Ovary (tissue), 9 donors: ENCODE results near the gene PDE3B. TPM values are rescaled to one million over a fixed set of nuclear protein-coding genes. Genes with fewer than 3 reads are reported as not detected.
"Not testable (repeated sequence)": the region's sequence is repeated elsewhere in the genome, so short reads cannot be mapped to it uniquely, and the experiment has no call there.

Source experiments
- DNase-seq, 5 donors: peaks; one replicate each; pipeline ENCODE4 v3.0.0-alpha.2; 2019 to 2020
- H3K27ac ChIP-seq, 2 donors: fragments of 200-600 bp; one replicate each; pipeline versions ENCODE4 v1.5.1 to v1.8.0; 2019 to 2022
- H3K27me3 ChIP-seq: fragments of 200-600 bp; one replicate; pipeline ENCODE4 v1.8.0; 2022
- H3K36me3 ChIP-seq: fragments of 200-600 bp; sonication (generic); one replicate; pipeline ENCODE4 v1.5.1; 2019
- H3K4me1 ChIP-seq: one replicate; pipeline ENCODE4 v1.8.1; 2013; ENCODE audit warnings: mild to moderate bottlenecking, moderate library complexity; ENCODE audit not compliant: insufficient read depth
- H3K4me3 ChIP-seq: fragments of 200-600 bp; sonication (generic); one replicate; pipeline ENCODE4 v1.5.1; 2017
- H3K9me3 ChIP-seq, 2 donors: fragments of 200-600 bp in 1 of 2; sonication (generic) in 1 of 2; one replicate each; pipeline versions ENCODE4 v1.5.1 to v1.8.1; 2013 to 2019; ENCODE audit warnings: mild to moderate bottlenecking in 1 of 2, moderate library complexity in 1 of 2
- CTCF ChIP-seq, 3 donors: fragments of 450-650 bp in 2 of 3; fragments of 200-600 bp in 1 of 3; IDR thresholded peaks; one replicate each; pipeline versions ENCODE4 v1.5.1 to v1.8.0; 2016 to 2022; ENCODE audit warnings: antibody characterized with exemption in 3 of 3, mild to moderate bottlenecking in 1 of 3
- EP300 ChIP-seq: sonication (generic); formaldehyde crosslinking; IDR thresholded peaks from one replicate; pipeline ENCODE4 v1.6.1; 2017; ENCODE audit warnings: antibody characterized with exemption
- POLR2A ChIP-seq: fragments of 450-650 bp; IDR thresholded peaks from one replicate; pipeline ENCODE4 v1.6.1; 2017; ENCODE audit warnings: antibody characterized with exemption, mild to moderate bottlenecking, moderate library complexity
- WGBS, 3 donors: extraction: QIAGEN DNeasy Blood & Tissue Kit in 1 of 3; methylation state at CpG; one replicate each; pipeline versions ENCODE4 v1.1.5 to v1.1.7; 2013 to 2017; 5-methylcytosine and 5-hydroxymethylcytosine counted together
- intact Hi-C, 4 donors: fragments of 100-400 bp; cut with DNase I; formaldehyde crosslinking; loops; one replicate each; pipeline versions ENCODE4 v1.11.0 to v1.15.1; 2022 to 2023
- polyA plus RNA-seq, 2 donors: library from polyadenylated mRNA; stranded (reverse); fragments of 200-250 nt in 1 of 2; fragments of 350-450 nt in 1 of 2; fragmentation: Illumina TruSeq in 1 of 2; extraction: RNeasy Lipid Tissue Mini Kit (QIAGEN cat#74804) in 1 of 2; gene quantifications; one replicate each; pipeline ENCODE4 v1.2.3, GENCODE V29; 2013 to 2014
- total RNA-seq, 7 donors: library from RNA; depleted of rRNA in 2 of 7; stranded (reverse); fragments of >200 nt in 2 of 7; fragmentation: NEBNext Ultra II Directional in 3 of 7; extraction: Animal tissue kit (Norgen Biotek cat#: 25700) in 3 of 7; gene quantifications; one replicate each; pipeline versions ENCODE4 v1.1.0 to v1.2.4, GENCODE V29; 2016 to 2023
- donor health status: DM: no; HTN: no; CAD: no; lungs with moderate emphysema.
- donor health status: DM: no; HTN: no; CAD: no.
- donor health status: Bipolar disorder and iron deficiency.
- donor health status: DM: yes; HTN: yes; CAD: no.
- donor health status: DM: no; HTN: no; CAD: no.
- donor health status: DM: yes; HTN: yes; CAD: no.

Gene PDE3B
- total and polyA plus RNA-seq, 9 donors = 0.13 to 5.9 (median 1.2) TPM

DNA sequence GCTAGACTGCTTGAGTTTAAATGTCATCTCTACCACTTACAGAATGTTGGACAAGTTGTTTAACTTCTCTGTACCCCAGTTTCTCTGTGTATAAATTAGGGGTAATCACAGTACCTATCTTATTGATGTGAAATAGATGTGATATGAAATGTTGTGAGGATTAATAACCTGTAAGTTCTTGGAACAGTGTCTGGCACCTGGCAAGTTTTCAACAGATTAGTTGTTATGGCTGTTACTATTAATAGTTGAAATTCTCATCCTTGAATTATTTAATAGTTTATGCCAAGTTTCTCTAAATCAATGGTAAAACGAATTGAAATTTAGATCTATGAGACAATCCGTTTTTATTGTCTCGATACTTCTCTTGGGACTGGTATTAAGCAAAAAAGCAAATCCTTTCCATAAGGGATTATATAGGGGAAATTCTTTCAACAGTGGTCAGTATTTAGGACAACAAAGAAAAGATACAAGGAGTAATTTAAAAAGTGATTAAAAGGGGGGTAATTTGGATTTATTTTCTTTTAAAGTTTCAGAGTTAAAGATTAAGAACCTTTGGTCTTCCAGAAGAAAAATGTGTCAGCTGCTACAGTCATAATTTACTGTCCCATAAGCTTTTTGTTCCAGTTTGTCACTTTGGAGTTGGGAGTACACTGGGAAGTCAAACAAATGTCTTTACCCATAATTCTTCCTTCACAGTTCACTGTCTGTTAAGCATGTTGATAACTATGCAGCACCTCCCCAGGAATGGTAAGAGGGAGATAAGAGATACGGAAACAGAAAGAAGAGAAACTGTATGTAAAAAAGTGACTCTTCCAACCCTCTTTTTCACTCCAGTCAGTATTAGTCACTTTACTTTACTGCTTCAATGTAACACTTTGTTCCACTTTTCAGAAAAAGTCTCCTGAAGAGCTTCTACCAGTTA, 13.2 kb downstream of the PDE3B start:
- Histone ChIP-seq H3K27me3 (no peaks in the 10 kb centered on the region), H3K36me3 (no peaks in the 10 kb centered on the region), H3K4me3 (no peak overlapping the region), H3K27ac (no peak overlapping the region), H3K9me3 (no peaks in the 10 kb centered on the region), H3K4me1 (no peaks in the 10 kb centered on the region)
- WGBS, 3 donors = 23 to 32% (median 30%) methylated on average over 4 of the region's 4 CpGs
- intact Hi-C loops = no loop called here
- no peak for TF ChIP-seq EP300
- TF ChIP-seq POLR2A = no peak
- no peak for TF ChIP-seq CTCF (IDR thresholded peaks at IDR 0.05)
- no peak for DNase-seq

DNA sequence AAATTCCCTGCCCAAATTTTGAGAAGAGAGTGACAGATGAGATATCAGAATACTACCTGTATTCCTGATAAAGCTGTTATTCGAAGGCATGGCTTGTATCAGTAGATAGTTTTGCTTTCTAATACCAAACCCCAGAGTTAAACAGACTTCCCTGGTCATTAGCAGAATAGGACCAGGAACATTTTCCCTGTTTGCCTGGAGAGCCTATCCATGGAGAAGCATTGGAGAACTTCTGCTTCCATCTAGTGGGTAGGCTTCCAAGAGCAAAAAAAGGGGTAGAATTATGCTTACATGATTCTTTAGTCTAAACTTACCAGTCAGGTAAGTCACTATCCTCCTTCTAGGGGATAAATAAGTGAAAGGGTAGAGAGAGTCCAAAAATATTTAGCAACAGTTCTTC, 14.2 kb downstream of the PDE3B start:
- intact Hi-C loops = no loop called here
- H3K36me3 ChIP-seq = no peaks in the 10 kb centered on the region
- 45 to 71% (median 61%) methylated on average over 1 of the region's 1 CpG for WGBS, 3 donors
- no peak overlapping the region for H3K4me3 ChIP-seq
- no peaks in the 10 kb centered on the region for H3K4me1 ChIP-seq
- no peak for TF ChIP-seq CTCF (IDR thresholded peaks at IDR 0.05)
- TF ChIP-seq EP300 = no peak
- TF ChIP-seq POLR2A = no peak
- H3K9me3 ChIP-seq = no peaks in the 10 kb centered on the region
- no peaks in the 10 kb centered on the region for H3K27me3 ChIP-seq
- H3K27ac ChIP-seq = no peak overlapping the region
- DNase-seq = no peak

DNA sequence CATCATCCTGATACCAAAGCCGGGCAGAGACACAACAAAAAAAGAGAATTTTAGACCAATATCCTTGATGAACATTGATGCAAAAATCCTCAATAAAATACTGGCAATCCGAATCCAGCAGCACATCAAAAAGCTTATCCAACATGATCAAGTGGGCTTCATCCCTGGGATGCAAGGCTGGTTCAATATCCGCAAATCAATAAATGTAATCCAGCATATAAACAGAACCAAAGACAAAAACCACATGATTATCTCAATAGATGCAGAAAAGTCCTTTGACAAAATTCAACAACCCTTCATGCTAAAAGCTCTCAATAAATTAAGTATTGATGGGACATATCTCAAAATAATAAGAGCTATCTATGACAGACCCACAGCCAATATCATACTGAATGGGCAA, 21.3 kb downstream of the PDE3B start:
- H3K36me3 ChIP-seq, H3K9me3 ChIP-seq, DNase-seq, H3K4me1 ChIP-seq, intact Hi-C loops, H3K27ac ChIP-seq, H3K4me3 ChIP-seq, H3K27me3 ChIP-seq: not testable (repeated sequence)
- WGBS, 3 donors = 87 to 91% (median 90%) methylated on average over 3 of the region's 3 CpGs

DNA sequence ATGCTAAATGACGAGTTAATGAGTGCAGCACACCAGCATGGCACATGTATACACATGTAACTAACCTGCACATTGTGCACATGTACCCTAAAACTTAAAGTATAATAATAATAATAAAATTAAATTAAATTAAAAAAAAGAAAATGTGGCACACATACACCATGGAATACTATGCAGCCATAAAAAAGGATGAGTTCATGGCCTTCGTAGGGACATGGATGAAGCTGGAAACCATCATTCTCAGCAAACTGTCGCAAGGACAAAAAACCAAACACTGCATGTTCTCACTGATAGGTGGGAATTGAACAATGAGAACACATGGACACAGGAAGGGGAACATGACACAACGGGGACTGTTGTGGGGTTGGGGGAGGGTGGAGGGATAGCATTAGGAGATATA, 23.7 kb downstream of the PDE3B start:
- H3K27ac ChIP-seq, H3K36me3 ChIP-seq, H3K4me1 ChIP-seq, H3K27me3 ChIP-seq, H3K9me3 ChIP-seq, H3K4me3 ChIP-seq, intact Hi-C loops, DNase-seq: not testable (repeated sequence)
- WGBS, 3 donors = 88 to 93% (median 88%) methylated on average over 4 of the region's 4 CpGs

GRCh38 chr11:14668731-14669301, 25.2 kb downstream of the PDE3B start:
- Histone ChIP-seq H3K27me3 (no peaks in the 10 kb centered on the region), H3K4me1 (no peaks in the 10 kb centered on the region), H3K27ac (no peak overlapping the region), H3K9me3 (no peaks in the 10 kb centered on the region), H3K4me3 (no peak overlapping the region), H3K36me3 (no peaks in the 10 kb centered on the region)
- intact Hi-C loops = no loop called here
- 56 to 64% (median 63%) methylated on average over 6 of the region's 6 CpGs for WGBS, 3 donors
- no peak for DNase-seq
- TF ChIP-seq EP300 = no peak

DNA sequence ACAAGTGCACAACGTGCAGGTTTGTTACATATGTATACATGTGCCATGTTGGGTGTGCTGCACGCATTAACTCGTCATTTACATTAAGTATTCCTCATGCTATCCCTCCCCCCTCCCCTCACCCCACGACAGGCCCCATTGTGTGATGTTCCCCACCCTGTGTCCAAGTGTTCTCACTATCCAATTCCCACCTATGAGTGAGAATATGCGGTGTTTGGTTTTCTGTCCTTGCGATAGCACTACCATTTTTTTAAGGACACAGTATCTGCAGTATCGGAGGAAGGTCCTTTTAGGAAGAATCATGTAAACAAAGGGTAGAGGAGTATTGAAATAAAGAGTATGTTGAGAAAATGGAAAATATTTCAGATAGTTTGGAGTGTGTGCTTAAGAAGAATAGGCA, 25.9 kb downstream of the PDE3B start:
- H3K27ac ChIP-seq = no peak overlapping the region
- no peaks in the 10 kb centered on the region for H3K4me1 ChIP-seq
- no peak for TF ChIP-seq CTCF (IDR thresholded peaks at IDR 0.05)
- no peak for TF ChIP-seq POLR2A
- no peak for TF ChIP-seq EP300

More for the DNA sequence above, 25.9 kb downstream of the PDE3B start:
- intact Hi-C loops = no loop called here
- Histone ChIP-seq H3K27me3 (no peaks in the 10 kb centered on the region), H3K9me3 (no peaks in the 10 kb centered on the region), H3K4me3 (no peak overlapping the region), H3K36me3 (no peaks in the 10 kb centered on the region)
- DNase-seq = no peak
- 76 to 83% (median 77%) methylated on average over 7 of the region's 7 CpGs for WGBS, 3 donors
